Lung (tissue), 12 donors: ENCODE data around the gene ANKRD42. TPM values are rescaled to one million over a fixed set of nuclear protein-coding genes. Genes with fewer than 3 reads are reported as not detected.

Source experiments
- ATAC-seq: fragments of 200-7000 bp; cut with Tn5 transposase; one replicate; pipeline ENCODE4 v1.9.1; 2020; ENCODE audit warnings: moderate number of reproducible peaks; ENCODE audit not compliant: insufficient read depth, low FRiP score
- DNase-seq, 3 donors: peaks; one replicate each; pipeline ENCODE4 v3.0.0-alpha.2; 2013 to 2017
- H3K27ac ChIP-seq, 2 donors: one replicate each; pipeline ENCODE4 v1.5.1; 2013; ENCODE audit warnings: mild to moderate bottlenecking in 2 of 2, moderate library complexity in 2 of 2, control low read depth in 1 of 2, inconsistent platforms in 1 of 2, low read depth in 1 of 2, low read length in 1 of 2
- H3K27me3 ChIP-seq, 3 donors: one replicate each; pipeline ENCODE4 v1.5.1; 2013; ENCODE audit warnings: low read length in 2 of 3; ENCODE audit not compliant: control insufficient read depth in 3 of 3, insufficient read depth in 3 of 3
- H3K36me3 ChIP-seq, 4 donors: one replicate each; pipeline ENCODE4 v1.5.1; 2013; ENCODE audit warnings: low read length in 4 of 4, mild to moderate bottlenecking in 1 of 4, moderate library complexity in 1 of 4; ENCODE audit not compliant: control insufficient read depth in 4 of 4, insufficient read depth in 4 of 4
- H3K4me1 ChIP-seq, 5 donors: one replicate each; pipeline ENCODE4 v1.5.1; 2013; ENCODE audit warnings: low read length in 5 of 5, mild to moderate bottlenecking in 2 of 5, moderate library complexity in 1 of 5; ENCODE audit not compliant: control insufficient read depth in 5 of 5, insufficient read depth in 5 of 5
- H3K4me3 ChIP-seq: one replicate; pipeline ENCODE4 v1.5.1; 2013; ENCODE audit warnings: mild to moderate bottlenecking, control low read depth, moderate library complexity
- H3K9ac ChIP-seq, 2 donors: one replicate each; pipeline ENCODE4 v1.5.1; 2013; ENCODE audit warnings: low read length in 2 of 2, control low read depth in 1 of 2; ENCODE audit not compliant: insufficient read depth in 1 of 2
- H3K9me3 ChIP-seq, 4 donors: one replicate each; pipeline ENCODE4 v1.5.1; 2013; ENCODE audit warnings: low read length in 3 of 4, mild to moderate bottlenecking in 1 of 4, moderate library complexity in 1 of 4; ENCODE audit not compliant: control insufficient read depth in 4 of 4, insufficient read depth in 3 of 4
- WGBS, 2 donors: extraction: QIAGEN DNeasy Blood & Tissue Kit; methylation state at CpG; one replicate each; pipeline ENCODE4 v1.1.7; 2013; 5-methylcytosine and 5-hydroxymethylcytosine counted together
- polyA plus RNA-seq, 2 donors: library from polyadenylated mRNA; stranded (reverse); fragments of 200-250 nt; gene quantifications; one replicate each; pipeline ENCODE4 v1.2.1, GENCODE V29; 2013
- total RNA-seq, 2 donors: library from RNA; depleted of rRNA in 1 of 2; stranded (reverse); fragments of >200 nt in 1 of 2; gene quantifications; one replicate each; pipeline ENCODE4 v1.2.1, GENCODE V29; 2014 to 2021
- TF ChIP-seq, protein P1 (sequence below): IDR thresholded peaks from 2 replicates; pipeline ENCODE4 v1.5.1; 2012; ENCODE audit warnings: mild to moderate bottlenecking; ENCODE audit errors: control extremely low read depth, extremely low read depth
- donor health status: control.
- donor health status: control.
- donor health status: Bipolar disorder and iron deficiency.
- donor health status: healthy.
- donor health status: DM: yes; HTN: yes; CAD: no.

Gene ANKRD42
- total and polyA plus RNA-seq, 4 donors: 7.5 to 20.3 (median 12.5) TPM

DNA sequence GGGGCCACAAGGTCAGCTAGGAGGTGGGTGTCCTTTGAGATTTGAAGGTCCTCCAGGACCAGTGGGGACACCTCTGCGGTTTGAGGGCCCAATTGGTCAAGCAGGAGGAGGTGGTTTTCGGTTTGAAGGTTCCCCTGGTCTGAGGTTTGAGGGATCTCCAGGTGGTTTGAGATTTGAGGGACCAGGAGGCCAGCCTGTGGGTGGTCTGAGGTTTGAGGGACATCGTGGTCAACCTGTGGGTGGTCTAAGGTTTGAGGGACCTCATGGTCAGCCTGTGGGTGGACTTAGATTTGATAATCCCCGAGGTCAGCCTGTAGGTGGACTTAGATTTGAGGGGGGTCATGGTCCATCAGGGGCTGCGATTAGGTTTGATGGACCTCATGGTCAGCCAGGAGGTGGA, 24.8 kb upstream of the ANKRD42 start:
- Histone ChIP-seq H3K9ac (no peak overlapping the region), H3K27me3 (no peaks in the 10 kb centered on the region), H3K27ac (no peak overlapping the region), H3K36me3 (peaks cover 19 to 51% (median 46%) of the 10 kb centered on the region in 4 donors), H3K9me3 (no peaks in the 10 kb centered on the region), H3K4me1 (peaks cover 0 to 22% (median 12%) of the 10 kb centered on the region in 5 donors), H3K4me3 (no peak overlapping the region)
- TF ChIP-seq, protein P1, sequence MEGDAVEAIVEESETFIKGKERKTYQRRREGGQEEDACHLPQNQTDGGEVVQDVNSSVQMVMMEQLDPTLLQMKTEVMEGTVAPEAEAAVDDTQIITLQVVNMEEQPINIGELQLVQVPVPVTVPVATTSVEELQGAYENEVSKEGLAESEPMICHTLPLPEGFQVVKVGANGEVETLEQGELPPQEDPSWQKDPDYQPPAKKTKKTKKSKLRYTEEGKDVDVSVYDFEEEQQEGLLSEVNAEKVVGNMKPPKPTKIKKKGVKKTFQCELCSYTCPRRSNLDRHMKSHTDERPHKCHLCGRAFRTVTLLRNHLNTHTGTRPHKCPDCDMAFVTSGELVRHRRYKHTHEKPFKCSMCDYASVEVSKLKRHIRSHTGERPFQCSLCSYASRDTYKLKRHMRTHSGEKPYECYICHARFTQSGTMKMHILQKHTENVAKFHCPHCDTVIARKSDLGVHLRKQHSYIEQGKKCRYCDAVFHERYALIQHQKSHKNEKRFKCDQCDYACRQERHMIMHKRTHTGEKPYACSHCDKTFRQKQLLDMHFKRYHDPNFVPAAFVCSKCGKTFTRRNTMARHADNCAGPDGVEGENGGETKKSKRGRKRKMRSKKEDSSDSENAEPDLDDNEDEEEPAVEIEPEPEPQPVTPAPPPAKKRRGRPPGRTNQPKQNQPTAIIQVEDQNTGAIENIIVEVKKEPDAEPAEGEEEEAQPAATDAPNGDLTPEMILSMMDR: no peak
- ATAC-seq: no peak
- no peak for DNase-seq
- WGBS, 2 donors: 97 to 98% methylated on average over 5 of the region's 5 CpGs

DNA sequence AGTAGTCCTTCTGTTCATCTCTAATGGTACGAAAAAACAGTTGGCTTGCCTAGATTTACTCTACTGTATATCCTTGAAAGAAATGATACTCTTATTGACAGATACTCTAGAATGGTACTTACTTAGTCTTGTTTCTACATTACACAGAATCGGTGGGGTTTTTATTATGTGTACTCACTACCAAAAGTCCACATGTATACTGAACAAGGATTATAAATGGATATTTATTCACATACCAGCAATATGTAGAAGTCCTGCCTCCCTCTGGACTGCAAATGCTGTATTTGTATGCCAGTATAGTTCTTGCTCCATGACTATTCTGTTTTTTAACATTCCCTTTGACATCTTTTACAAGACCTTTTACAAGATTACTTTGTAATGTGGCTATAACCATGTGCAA, 22.6 kb upstream of the ANKRD42 start:
- no peak for DNase-seq
- TF ChIP-seq, protein P1: no peak
- H3K9ac ChIP-seq: no peak overlapping the region
- H3K36me3 ChIP-seq: peaks cover 20 to 55% (median 46%) of the 10 kb centered on the region in 4 donors
- ATAC-seq: no peak
- H3K4me3 ChIP-seq: no peak overlapping the region
- WGBS, 2 donors: 60 to 84% methylated on average over 2 of the region's 2 CpGs
- no peak overlapping the region for H3K27ac ChIP-seq
- no peaks in the 10 kb centered on the region for H3K9me3 ChIP-seq
- H3K27me3 ChIP-seq: no peaks in the 10 kb centered on the region
- H3K4me1 ChIP-seq: peaks cover 0 to 26% (median 12%) of the 10 kb centered on the region in 5 donors

DNA sequence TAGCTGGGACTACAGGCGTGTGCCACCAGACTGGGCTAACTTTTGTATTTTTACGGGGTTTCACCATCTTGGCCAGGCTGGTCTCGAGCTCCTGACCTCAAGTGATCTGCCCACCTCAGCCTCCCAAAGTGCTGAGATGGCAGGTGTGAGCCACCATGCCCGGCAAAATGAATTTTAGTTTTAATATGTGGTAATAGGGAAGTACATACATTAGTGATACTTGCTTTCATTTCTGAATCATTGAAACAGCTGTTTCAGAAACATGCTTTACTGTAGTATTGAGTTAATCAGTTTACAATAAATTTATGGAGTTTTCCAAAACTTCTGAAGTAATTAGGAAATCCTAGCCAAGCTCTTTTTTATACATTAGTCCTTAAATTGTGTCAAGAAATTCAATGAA, 21.0 kb upstream of the ANKRD42 start:
- no peak overlapping the region for H3K9ac ChIP-seq
- H3K27ac ChIP-seq: no peak overlapping the region
- TF ChIP-seq, protein P1: no peak
- ATAC-seq: no peak
- no peaks in the 10 kb centered on the region for H3K9me3 ChIP-seq
- WGBS, 2 donors: 86 to 88% methylated on average over 4 of the region's 4 CpGs
- peaks cover 0 to 23% (median 12%) of the 10 kb centered on the region in 5 donors for H3K4me1 ChIP-seq
- no peak overlapping the region for H3K4me3 ChIP-seq
- H3K27me3 ChIP-seq: no peaks in the 10 kb centered on the region
- no peak for DNase-seq
- peaks cover 20 to 45% (median 35%) of the 10 kb centered on the region in 4 donors for H3K36me3 ChIP-seq

DNA sequence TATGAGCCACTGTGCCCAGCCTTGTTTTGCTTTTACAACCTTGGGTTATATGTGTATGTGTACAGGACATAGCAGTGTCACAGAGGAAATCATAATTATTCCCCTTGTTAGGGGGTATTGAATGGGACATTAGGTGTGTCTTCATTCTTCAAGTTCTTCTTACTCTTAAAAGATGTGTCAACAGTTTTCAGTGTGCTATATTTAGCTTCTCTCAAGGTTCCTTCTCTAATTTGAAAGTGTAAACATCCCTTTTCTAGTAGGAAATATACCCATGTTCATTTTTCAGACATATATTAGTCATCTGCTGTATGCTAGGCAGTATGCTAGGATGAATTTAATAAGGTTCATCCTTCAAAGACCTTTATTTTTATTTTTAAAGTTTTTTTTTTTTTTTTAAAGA, 19.5 kb upstream of the ANKRD42 start:
- Histone ChIP-seq H3K4me1 (peaks cover 0 to 23% (median 12%) of the 10 kb centered on the region in 5 donors), H3K27me3 (no peaks in the 10 kb centered on the region), H3K9ac (no peak overlapping the region), H3K36me3 (peaks cover 17 to 38% (median 24%) of the 10 kb centered on the region in 4 donors), H3K27ac (no peak overlapping the region), H3K4me3 (no peak overlapping the region), H3K9me3 (no peaks in the 10 kb centered on the region)
- DNase-seq (no peak), ATAC-seq (no peak)
- TF ChIP-seq, protein P1: no peak
